SK-N-DZ (cell line): ENCODE results near the gene FASTKD3. TPM values are rescaled to one million over a fixed set of nuclear protein-coding genes. Genes with fewer than 3 reads are reported as not detected.
"Not testable (repeated sequence)": the region's sequence is repeated elsewhere in the genome, so short reads cannot be mapped to it uniquely, and the experiment has no call there.

Experiments
- DNase-seq: peaks from one replicate; pipeline ENCODE4 v3.0.0-alpha.2; 2015; ENCODE audit warnings: low spot score
- polyA plus RNA-seq, 2 experiments: library from polyadenylated mRNA; depleted of rRNA; stranded (reverse); fragments of >200 nt; gene quantifications; 2 replicates each; pipeline ENCODE4 v1.2.3, GENCODE V29; 2014

FASTKD3 gene
- polyA plus RNA-seq (2014; cell fraction: cytosol; rRNA removed): 22.9 and 29.3 TPM in 2 replicates
- polyA plus RNA-seq (2014; cell fraction: nucleus; rRNA removed): 28.3 and 51.3 TPM in 2 replicates

- DNase-seq: peak; percentile 91
These were observed at the start of gene FASTKD3, which contains the start of gene MTRR for GRCh38 chr5:7868773-7869473. TSS of gene FASTKD3 (minus strand) at chr5:7869031. CDS start at chr5:7868083, 948 bp downstream. TSS of gene MTRR (plus strand) at chr5:7869148. CDS start at chr5:7870795, 1,647 bp downstream.

- DNase-seq: no peak
These were observed 48.6 kb upstream of the FASTKD3 start for GRCh38 chr5:7917130-7918123.

GRCh38 chr5:7916171-7916804, 47.5 kb upstream of the FASTKD3 start:
- DNase-seq: no peak

- not testable (repeated sequence) for DNase-seq
These were observed 42.6 kb upstream of the FASTKD3 start for GRCh38 chr5:7911429-7911771.

GRCh38 chr5:7910738-7911428, 42.1 kb upstream of the FASTKD3 start:
- DNase-seq: no peak

- no peak for DNase-seq
These were observed 39.5 kb upstream of the FASTKD3 start for GRCh38 chr5:7908317-7908716.

- DNase-seq: no peak
These were observed 38.8 kb upstream of the FASTKD3 start for GRCh38 chr5:7907612-7908011.

- DNase-seq: no peak
These were observed 35.3 kb upstream of the FASTKD3 start for GRCh38 chr5:7904170-7904569.

- no peak for DNase-seq
These were observed 34.1 kb upstream of the FASTKD3 start for GRCh38 chr5:7902666-7903625.

- no peak for DNase-seq
These were observed 33.4 kb upstream of the FASTKD3 start for GRCh38 chr5:7902201-7902600.

GRCh38 chr5:7897014-7897600, 28.3 kb upstream of the FASTKD3 start:
- peak; percentile 26 for DNase-seq

GRCh38 chr5:7894860-7895259, 26.0 kb upstream of the FASTKD3 start:
- no peak for DNase-seq

- DNase-seq: no peak
These were observed 25.6 kb upstream of the FASTKD3 start for GRCh38 chr5:7894439-7894838.

GRCh38 chr5:7888901-7889300, 20.1 kb upstream of the FASTKD3 start:
- DNase-seq: no peak

GRCh38 chr5:7886849-7887475, 18.1 kb upstream of the FASTKD3 start:
- DNase-seq: no peak

- DNase-seq: no peak
These were observed 15.8 kb upstream of the FASTKD3 start for GRCh38 chr5:7884491-7885267.

- DNase-seq: no peak
These were observed 14.1 kb upstream of the FASTKD3 start for GRCh38 chr5:7882926-7883325.

- no peak for DNase-seq
These were observed 13.0 kb upstream of the FASTKD3 start for GRCh38 chr5:7881816-7882215.
